ENCODE measurements around the gene PRSS57. TPM values are rescaled to one million over a fixed set of nuclear protein-coding genes. Genes with fewer than 3 reads are reported as not detected.

PRSS57 gene
- total and polyA plus RNA-seq, 2 of the 8 experiments (the other 6 are each of a cell fraction or from before 2014, with no cell fraction given) = not detected

- TF ChIP-seq TBP (IDR thresholded peaks at IDR 0.05; ENCODE audit: low read depth, low read length) (no peak), TEAD4 (IDR thresholded peaks at IDR 0.05; ENCODE audit: low read depth, low read length) (no peak)
Observed at GRCh38 chr19:690203-690602, 5.0 kb downstream of the PRSS57 start (continued).

Data from H1 (cell line).